Measurements from ENCODE around the gene CFAP299. TPM values are rescaled to one million over a fixed set of nuclear protein-coding genes. Genes with fewer than 3 reads are reported as not detected.

The CFAP299 gene
- total and polyA plus RNA-seq, 2 of the 8 experiments (the other 6 are each of a cell fraction or from before 2014, with no cell fraction given) = not detected

GRCh38 chr4:80311130-80311529 lies 24.4 kb upstream of the CFAP299 start:
- Histone ChIP-seq H2BK15ac (ENCODE audit: low read length) (no peak overlapping the region), H2BK12ac (ENCODE audit: low read depth, low read length) (no peak overlapping the region), H3K14ac (ENCODE audit: insufficient read length) (no peak overlapping the region), H3K4me1 (replicated peaks in 1 of 4; ENCODE audit: control insufficient read depth in 3 of 4, insufficient read depth in 4 of 4, low read length in 3 of 4) (peaks cover 0 to 5% (median 1%) of the 10 kb centered on the region in 4 experiments; a peak in 2 of 7 replicates), H3K36me3 (ENCODE audit: control insufficient read depth in 2 of 4, insufficient read depth in 4 of 4, low read length in 3 of 4) (no peaks in the 10 kb centered on the region), H3K23me2 (ENCODE audit: low read depth, low read length) (no peaks in the 10 kb centered on the region; the same call in 1 of the 2 replicates), H3K18ac (ENCODE audit: extremely low read depth, low read length) (no peak overlapping the region), H3K56ac (replicated peaks; ENCODE audit: insufficient read length, low read depth, low read length) (no peak overlapping the region), H2AK5ac (ENCODE audit: low read depth, low read length) (no peak overlapping the region), H3K4me2 (ENCODE audit: insufficient read depth in 1 of 2, low read depth in 2 of 2, low read length in 2 of 2) (no peak overlapping the region), H3K79me2 (ENCODE audit: control insufficient read depth in 1 of 2, insufficient read depth in 2 of 2, low read length in 2 of 2) (no peaks in the 10 kb centered on the region), H3K4me3 (ENCODE audit: extremely low read depth in 1 of 4, insufficient read depth in 2 of 4, low read depth in 3 of 4, low read length in 4 of 4) (no peak overlapping the region), H2AFZ (ENCODE audit: low read length) (no peak overlapping the region), H2BK5ac (ENCODE audit: low read depth, low read length) (no peak overlapping the region), H3K27ac (ENCODE audit: low read depth, low read length) (no peak overlapping the region), H3K4ac (replicated peaks; ENCODE audit: insufficient read length, low read depth, low read length) (no peak overlapping the region), H2BK120ac (replicated peaks; ENCODE audit: low read depth, low read length) (no peak overlapping the region), H4K20me1 (replicated peaks in 1 of 2; ENCODE audit: control insufficient read depth in 1 of 2, insufficient read depth in 2 of 2, low read length in 2 of 2) (no peaks in the 10 kb centered on the region), H4K5ac (ENCODE audit: insufficient read length, low read depth, low read length) (no peak overlapping the region), H4K8ac (ENCODE audit: extremely low read depth, insufficient read depth, low read length) (no peak overlapping the region), H3K79me1 (ENCODE audit: low read depth, low read length) (no peaks in the 10 kb centered on the region), H3K9ac (replicated peaks in 1 of 4; ENCODE audit: extremely low read depth in 1 of 4, low read depth in 3 of 4, low read length in 3 of 4) (no peak overlapping the region), H3K27me3 (replicated peaks in 1 of 4; ENCODE audit: control insufficient read depth in 3 of 4, extremely low read depth in 1 of 4, insufficient read depth in 3 of 4, low read length in 3 of 4) (no peaks in the 10 kb centered on the region), H3K23ac (ENCODE audit: insufficient read length) (no peak overlapping the region), H2BK20ac (ENCODE audit: low read length) (no peak overlapping the region), H4K91ac (replicated peaks; ENCODE audit: insufficient read length, low read length) (no peak overlapping the region), H3K9me3 (ENCODE audit: insufficient read depth in 2 of 2, low read depth in 1 of 2, low read length in 1 of 2) (no peaks in the 10 kb centered on the region)
- POLR2A ChIA-PET (ENCODE audit: partially characterized antibody) = no interaction called here
- CTCF ChIA-PET (ENCODE audit: partially characterized antibody) = no interaction called here
- DNase-seq (ENCODE audit: low read depth in 1 of 2, low spot score in 2 of 2) (no peak), FAIRE-seq (no peak)
- TF ChIP-seq RXRA (IDR thresholded peaks at IDR 0.05; ENCODE audit: insufficient read depth, low read depth, low read length) = no peak
- no peak for TF ChIP-seq TAF7 (optimal IDR thresholded peaks at IDR 0.05; ENCODE audit: borderline replicate concordance, low read depth, low read length)
- TF ChIP-seq ASH2L (IDR thresholded peaks at IDR 0.05; ENCODE audit: low read length) = no peak
- no peak for TF ChIP-seq YY1 (IDR thresholded peaks at IDR 0.05; ENCODE audit: low read depth, low read length)
- no peak for TF ChIP-seq CHD2 (IDR thresholded peaks at IDR 0.05; ENCODE audit: low read length)
- no peak for TF ChIP-seq CHD1 (IDR thresholded peaks at IDR 0.05; ENCODE audit: low read depth, low read length)
- TF ChIP-seq GABPA (IDR thresholded peaks at IDR 0.05; ENCODE audit: borderline replicate concordance, insufficient read depth, low read length) = no peak
- TF ChIP-seq USF2 (IDR thresholded peaks at IDR 0.05; ENCODE audit: low read length) = no peak
- TF ChIP-seq SUZ12 (IDR thresholded peaks at IDR 0.05; ENCODE audit: low read length) = no peak
- TF ChIP-seq MAFK (IDR thresholded peaks at IDR 0.05; ENCODE audit: low read depth, low read length) = no peak
- TF ChIP-seq HDAC2 (IDR thresholded peaks at IDR 0.05; ENCODE audit: borderline replicate concordance in 1 of 2, low read depth in 2 of 2, low read length in 2 of 2) = no peak
- no peak for TF ChIP-seq SP2 (IDR thresholded peaks at IDR 0.05; ENCODE audit: low read length)
- no peak for TF ChIP-seq CEBPB (IDR thresholded peaks at IDR 0.05; ENCODE audit: low read depth, low read length)
- no peak for TF ChIP-seq NRF1 (IDR thresholded peaks at IDR 0.05; ENCODE audit: low read depth, low read length)
- WGBS, 2 experiments (ENCODE audit: extremely low coverage in 1 of 2, insufficient coverage in 1 of 2, insufficient read length in 1 of 2, insufficient replicate concordance in 2 of 2, low coverage in 1 of 2, low lambda C conversion rate in 2 of 2, missing lambda C conversion rate in 1 of 2) = 94% methylated on average over 3 of the region's 3 CpGs; no CpG with 5 or more reads in 1 of the 2 experiments
